GM18519 (cell line): ENCODE data around the gene CSRNP3.

Experiments
- ATAC-seq: cut with Tn5 transposase; IDR thresholded peaks from one replicate; pipeline ENCODE4 v1.9.1; 2021; ENCODE audit warnings: mild to moderate bottlenecking, moderate library complexity; ENCODE audit not compliant: unreplicated experiment, low FRiP score

The CSRNP3 gene

GRCh38 chr2:165535471-165535870 lies 66.0 kb downstream of the CSRNP3 start:
- ATAC-seq: no peak

GRCh38 chr2:165536851-165537499 lies 67.5 kb downstream of the CSRNP3 start:
- ATAC-seq: no peak

- ATAC-seq: no peak
Measured at GRCh38 chr2:165539985-165540384, 70.5 kb downstream of the CSRNP3 start.

- ATAC-seq: peak; percentile 92
Measured at GRCh38 chr2:165544897-165545296, 75.4 kb downstream of the CSRNP3 start.

DNA sequence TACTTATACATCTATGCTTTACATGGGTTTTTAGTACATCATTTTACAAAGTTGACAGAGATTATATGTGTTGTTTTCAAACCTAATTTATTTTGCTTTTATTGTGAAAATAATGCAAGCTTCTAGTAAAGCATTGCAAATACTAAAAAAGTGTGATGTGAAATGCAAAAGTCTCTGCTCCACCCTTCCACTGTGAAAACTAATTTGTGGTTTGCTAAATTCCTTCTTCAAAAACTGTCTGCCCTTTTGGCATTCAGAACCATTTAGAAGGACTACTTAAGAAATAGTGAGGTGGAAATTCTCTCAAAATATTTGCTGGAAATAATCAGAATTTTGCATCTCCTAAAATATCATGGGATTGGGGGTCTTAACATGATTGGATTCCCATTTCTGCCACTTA lies 78.4 kb downstream of the CSRNP3 start:
- ATAC-seq: no peak

DNA sequence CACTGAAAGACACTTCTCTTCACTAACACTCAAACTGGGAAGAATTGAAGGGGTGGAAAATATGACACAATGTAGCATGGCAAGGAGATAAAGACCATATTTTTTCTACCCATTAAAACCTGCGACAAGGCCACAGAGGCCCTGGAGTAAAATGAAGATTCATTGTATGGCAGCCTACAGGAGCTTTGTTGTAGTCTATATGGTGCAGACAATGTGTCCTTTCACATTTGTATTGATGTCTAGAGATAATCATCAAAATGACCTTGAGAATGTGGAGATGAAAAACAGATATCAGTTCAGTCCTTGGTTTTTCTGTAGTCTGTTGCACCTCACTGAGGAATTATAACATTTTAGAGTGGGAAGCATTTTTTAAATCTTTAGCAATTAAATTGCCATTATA lies 80.1 kb downstream of the CSRNP3 start:
- ATAC-seq: no peak

DNA sequence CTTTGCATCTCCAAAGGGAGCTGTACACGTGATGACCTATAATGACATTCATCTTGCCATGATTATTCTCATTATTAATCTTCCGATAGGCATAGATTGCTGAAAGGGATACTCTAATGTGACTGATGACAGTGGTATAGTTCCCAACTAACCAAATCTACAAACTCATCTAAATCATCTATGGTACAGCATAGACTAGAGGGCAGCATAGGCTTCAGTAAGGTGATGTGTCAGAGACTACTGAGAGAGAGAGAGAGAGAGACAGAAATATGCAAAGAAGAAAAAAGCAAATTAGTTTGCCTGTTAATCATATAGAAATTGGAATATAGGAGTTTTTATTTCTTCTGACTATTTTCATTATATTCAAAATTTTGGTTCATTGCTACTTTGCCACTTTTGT lies 89.3 kb downstream of the CSRNP3 start:
- ATAC-seq: no peak

- ATAC-seq: no peak
Measured at GRCh38 chr2:165560377-165560988, 91.0 kb downstream of the CSRNP3 start.

GRCh38 chr2:165561516-165561915 lies 92.0 kb downstream of the CSRNP3 start:
- ATAC-seq: no peak

DNA sequence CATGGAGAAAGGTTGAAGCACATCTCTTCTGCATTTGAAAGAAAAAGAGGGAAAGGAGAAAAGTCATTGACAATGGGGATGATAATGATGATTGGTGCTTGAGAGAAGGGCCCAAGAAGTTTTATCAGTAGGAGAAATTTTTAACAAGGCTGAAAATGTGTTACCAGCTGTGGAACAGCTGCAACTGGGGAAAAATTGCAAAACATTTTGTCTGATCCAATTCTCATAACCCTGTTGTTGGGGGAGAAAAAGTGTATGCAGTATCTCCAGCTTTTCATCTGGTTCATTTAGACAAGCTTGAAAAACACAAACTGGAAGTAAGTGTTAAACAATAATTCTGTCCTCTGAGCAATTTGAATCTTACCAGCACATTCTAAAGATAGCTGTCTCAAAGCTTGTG lies 92.7 kb downstream of the CSRNP3 start:
- ATAC-seq: no peak

DNA sequence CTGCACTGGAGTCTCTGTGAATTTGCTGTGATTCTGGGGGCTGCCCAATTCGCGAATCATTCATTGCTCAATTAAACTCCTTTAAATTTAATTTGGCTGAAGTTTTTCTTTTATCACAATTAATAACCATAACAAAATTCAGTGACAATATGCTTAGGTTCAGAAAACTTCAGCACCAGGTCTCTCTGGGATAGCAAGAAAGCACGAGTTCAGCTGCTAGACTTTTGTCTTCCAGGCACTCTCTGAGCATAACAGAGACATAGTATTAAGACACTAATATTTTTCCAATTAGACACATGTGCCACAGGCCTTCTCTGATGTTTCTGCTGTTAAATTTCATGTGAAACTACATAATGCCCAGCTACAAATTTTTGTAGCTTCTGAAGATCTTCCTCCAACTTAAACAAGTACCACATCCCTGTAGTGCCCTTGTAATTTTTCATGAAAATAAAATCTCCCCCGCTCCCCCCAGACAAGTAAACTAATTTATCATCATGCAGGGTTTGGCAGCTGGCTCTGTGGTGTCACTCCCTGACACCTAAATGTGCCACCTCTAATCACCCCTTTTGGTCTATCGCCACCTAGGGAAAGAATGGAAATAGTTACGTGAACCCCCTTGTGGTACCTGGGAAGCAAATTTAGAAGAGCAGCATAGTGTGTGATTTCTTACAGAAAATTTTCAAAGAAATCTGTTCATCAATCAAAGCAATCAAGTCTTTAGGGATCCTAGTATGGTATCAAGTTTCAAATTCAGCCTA lies 94.1 kb downstream of the CSRNP3 start:
- ATAC-seq: peak; percentile 47

GRCh38 chr2:165566008-165566407 lies 96.5 kb downstream of the CSRNP3 start:
- no peak for ATAC-seq

DNA sequence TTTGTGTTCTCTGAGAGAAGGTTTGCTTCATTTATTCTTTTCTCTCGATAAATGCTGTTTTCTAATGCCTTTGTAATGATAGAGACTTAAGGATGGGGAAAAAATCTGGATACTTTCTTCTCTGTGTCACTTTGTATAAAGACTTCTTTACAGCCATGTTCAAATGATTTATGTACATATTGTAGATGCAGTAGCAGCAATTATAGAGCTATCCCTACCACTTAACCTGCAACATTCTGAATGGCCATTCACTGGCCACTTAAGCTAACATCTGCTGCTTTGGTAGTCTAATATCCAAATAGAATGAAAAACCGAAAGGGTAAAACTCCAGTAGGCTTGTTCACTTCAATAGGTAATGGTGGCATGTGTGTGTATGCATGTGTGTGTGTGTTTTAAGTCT lies 97.8 kb downstream of the CSRNP3 start:
- no peak for ATAC-seq

- ATAC-seq: no peak
Measured at GRCh38 chr2:165568361-165568760, 98.9 kb downstream of the CSRNP3 start.

GRCh38 chr2:165571477-165571876 lies 102.0 kb downstream of the CSRNP3 start:
- no peak for ATAC-seq

- no peak for ATAC-seq
Measured at GRCh38 chr2:165572151-165572550, 102.7 kb downstream of the CSRNP3 start.

- no peak for ATAC-seq
Measured at GRCh38 chr2:165573534-165574461, 104.3 kb downstream of the CSRNP3 start.

GRCh38 chr2:165575044-165575615 lies 105.6 kb downstream of the CSRNP3 start:
- no peak for ATAC-seq

DNA sequence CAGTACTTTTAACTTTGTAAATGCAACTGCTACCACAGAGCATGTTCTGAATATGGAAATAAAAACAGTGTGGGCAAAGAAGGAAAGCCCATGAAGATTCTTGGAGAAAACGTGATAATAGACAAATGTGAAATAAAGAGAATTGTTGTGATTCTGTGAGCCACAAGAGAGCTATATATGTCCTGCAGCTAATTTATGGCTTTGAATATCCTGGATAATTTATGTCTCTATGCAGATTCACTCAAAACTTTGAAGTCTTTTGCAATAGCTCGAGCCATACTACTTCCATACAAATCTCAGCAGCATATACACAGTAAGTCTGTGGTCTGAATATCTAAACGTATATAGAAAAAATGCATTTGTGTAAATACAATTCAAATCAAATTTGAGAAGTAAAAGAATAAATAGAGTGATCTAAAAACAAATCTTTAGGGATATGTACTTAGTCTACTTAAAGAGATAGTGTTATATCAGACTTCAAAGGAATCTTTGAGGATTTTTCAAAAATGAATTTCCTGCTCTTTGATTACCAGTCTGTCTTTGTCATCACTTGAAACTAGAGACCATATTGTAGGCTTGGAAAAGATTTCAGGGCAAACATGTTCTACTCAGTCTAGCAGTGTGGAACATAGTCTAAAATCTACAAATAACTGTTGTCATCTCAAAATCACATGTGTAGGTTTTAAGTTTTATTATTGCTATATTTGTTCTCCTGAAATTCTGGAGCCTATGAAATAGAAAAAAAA lies 107.1 kb downstream of the CSRNP3 start:
- ATAC-seq: no peak

DNA sequence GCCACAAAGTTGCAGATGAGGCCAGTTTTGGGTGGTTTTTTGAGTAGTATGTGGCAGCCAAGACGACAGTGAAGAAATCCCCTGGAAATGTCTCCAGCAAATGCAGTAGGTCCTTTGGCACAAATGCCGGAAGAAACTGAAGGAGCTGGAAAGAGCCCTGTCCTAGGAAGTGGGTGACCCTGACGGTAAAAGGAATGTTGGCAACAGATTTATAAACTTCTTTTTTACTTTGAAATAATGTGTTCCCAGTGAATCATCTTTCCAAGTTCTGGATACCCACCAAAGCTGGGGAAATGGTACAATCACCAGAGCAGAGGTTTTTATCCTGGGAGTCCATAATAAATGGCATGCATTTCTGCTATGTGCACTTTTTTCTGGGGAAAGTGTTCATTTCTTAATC lies 112.9 kb downstream of the CSRNP3 start:
- ATAC-seq: no peak
